GM23338 (cell line): ENCODE data around the gene FAM181B. TPM values are rescaled to one million over a fixed set of nuclear protein-coding genes. Genes with fewer than 3 reads are reported as not detected.

Experiments used
- ATAC-seq: fragments of 200-7000 bp; cut with Tn5 transposase; 3 replicates; pipeline ENCODE4 v1.9.1; 2020
- DNase-seq: peaks from one replicate; pipeline ENCODE4 v3.0.0-alpha.2; 2015; ENCODE audit warnings: low spot score
- H2AFZ ChIP-seq: fragments of 200-600 bp; sonication (generic); 2 replicates; pipeline ENCODE4 v1.8.0; 2016; ENCODE audit warnings: antibody characterized with exemption, mild to moderate bottlenecking, moderate library complexity
- H3F3A ChIP-seq: fragments of 200-600 bp; sonication (generic); replicated peaks from 2 replicates; pipeline ENCODE4 v1.8.0; 2017; ENCODE audit warnings: antibody characterized with exemption, mixed run types, low read depth
- H3K27ac ChIP-seq: fragments of 200-600 bp; sonication (generic); 2 replicates; pipeline ENCODE4 v1.6.1; 2016; ENCODE audit warnings: low read depth
- H3K27me3 ChIP-seq: fragments of 200-600 bp; sonication (generic); 2 replicates; pipeline ENCODE4 v1.8.0; 2016; ENCODE audit warnings: mild to moderate bottlenecking, mixed run types, moderate library complexity; ENCODE audit not compliant: insufficient read depth
- H3K36me3 ChIP-seq: fragments of 200-600 bp; sonication (generic); 2 replicates; pipeline ENCODE4 v1.8.0; 2016; ENCODE audit warnings: mild to moderate bottlenecking; ENCODE audit not compliant: insufficient read depth
- H3K4me1 ChIP-seq: fragments of 200-600 bp; sonication (generic); 2 replicates; pipeline ENCODE4 v1.8.0; 2016; ENCODE audit warnings: mild to moderate bottlenecking, moderate library complexity; ENCODE audit not compliant: insufficient read depth
- H3K4me2 ChIP-seq: fragments of 200-600 bp; sonication (generic); 2 replicates; pipeline ENCODE4 v1.7.1; 2017; ENCODE audit warnings: mixed run types
- H3K4me3 ChIP-seq: fragments of 200-600 bp; sonication (generic); 2 replicates; pipeline ENCODE4 v1.6.1; 2016; ENCODE audit warnings: mixed run types
- H3K79me2 ChIP-seq: fragments of 200-600 bp; sonication (generic); replicated peaks from 2 replicates; pipeline ENCODE4 v1.8.0; 2017; ENCODE audit warnings: mild to moderate bottlenecking; ENCODE audit not compliant: insufficient read depth
- H3K9me2 ChIP-seq: fragments of 200-600 bp; sonication (generic); 2 replicates; pipeline ENCODE4 v1.8.0; 2017; ENCODE audit not compliant: insufficient read depth
- H4K20me1 ChIP-seq: fragments of 200-600 bp; sonication (generic); replicated peaks from 2 replicates; pipeline ENCODE4 v1.8.0; 2017; ENCODE audit warnings: mild to moderate bottlenecking; ENCODE audit not compliant: insufficient read depth
- H3K27ac Mint-ChIP-seq: 2 replicates; pipeline ENCODE4 v1.8.0; 2020; ENCODE audit warnings: inconsistent platforms, mild to moderate bottlenecking, moderate library complexity, mixed read lengths
- H3K27me3 Mint-ChIP-seq: 3 replicates; pipeline ENCODE4 v1.8.0; 2022; ENCODE audit warnings: low read depth, mild to moderate bottlenecking, moderate library complexity, mixed read lengths, inconsistent platforms; ENCODE audit not compliant: insufficient read depth, poor library complexity
- H3K36me3 Mint-ChIP-seq: 3 replicates; pipeline ENCODE4 v1.8.0; 2021; ENCODE audit warnings: low read depth, mild to moderate bottlenecking, inconsistent platforms, moderate library complexity, mixed read lengths
- H3K4me1 Mint-ChIP-seq: 3 replicates; pipeline ENCODE4 v1.8.0; 2020; ENCODE audit warnings: mild to moderate bottlenecking, inconsistent platforms, mixed read lengths
- H3K4me3 Mint-ChIP-seq: 3 replicates; pipeline ENCODE4 v1.8.0; 2021; ENCODE audit warnings: moderate library complexity, mild to moderate bottlenecking, inconsistent platforms, mixed read lengths
- H3K9me3 Mint-ChIP-seq: 3 replicates; pipeline ENCODE4 v1.8.0; 2020; ENCODE audit warnings: moderate library complexity, mild to moderate bottlenecking, inconsistent platforms, mixed read lengths
- CREB1 ChIP-seq: fragments of 250-450 bp; sonication (Bioruptor Pico); IDR thresholded peaks from 2 replicates; pipeline ENCODE4 v1.5.0; 2020; ENCODE audit warnings: low read depth, mild to moderate bottlenecking, moderate library complexity
- CTCF ChIP-seq, 2 experiments: fragments of 200-600 bp in 1 of 2; sonication (generic) in 1 of 2; conservative IDR thresholded peaks; 2 replicates each; pipeline versions ENCODE4 v1.5.1 to v1.6.1; 2016 to 2017; ENCODE audit warnings: antibody characterized with exemption in 2 of 2, low read depth in 2 of 2, mild to moderate bottlenecking in 2 of 2, moderate library complexity in 1 of 2
- EZH2 ChIP-seq: fragments of 200-600 bp; sonication (generic); IDR thresholded peaks from one replicate; pipeline ENCODE4 v1.8.0; 2017; ENCODE audit warnings: antibody characterized with exemption, mild to moderate bottlenecking, low read depth; ENCODE audit not compliant: unreplicated experiment
- EZH2phosphoT487 ChIP-seq: fragments of 200-600 bp; sonication (generic); IDR thresholded peaks from one replicate; pipeline ENCODE4 v1.8.1; 2018; ENCODE audit warnings: antibody characterized with exemption; ENCODE audit not compliant: unreplicated experiment
- JUNB ChIP-seq: IDR thresholded peaks from one replicate; pipeline ENCODE4 v1.6.1; 2016; ENCODE audit warnings: antibody characterized with exemption; ENCODE audit not compliant: unreplicated experiment
- NANOG ChIP-seq: IDR thresholded peaks from 2 replicates; pipeline ENCODE4 v1.6.1; 2016; ENCODE audit warnings: antibody characterized with exemption, borderline replicate concordance
- POLR2AphosphoS5 ChIP-seq: IDR thresholded peaks from 2 replicates; pipeline ENCODE4 v1.6.1; 2016; ENCODE audit warnings: antibody characterized with exemption, low read depth
- STAT1 ChIP-seq: IDR thresholded peaks from one replicate; pipeline ENCODE4 v1.6.1; 2016; ENCODE audit warnings: antibody characterized with exemption; ENCODE audit not compliant: unreplicated experiment
- ZNF114 ChIP-seq: fragments of 250-450 bp; sonication (Bioruptor Pico); IDR thresholded peaks from 2 replicates; pipeline ENCODE4 v1.5.0; 2020; ENCODE audit warnings: mild to moderate bottlenecking, moderate library complexity
- ZNF331 ChIP-seq: fragments of 250-450 bp; sonication (Bioruptor Pico); IDR thresholded peaks from 2 replicates; pipeline ENCODE4 v1.5.0; 2020; ENCODE audit warnings: low read depth, mild to moderate bottlenecking, moderate library complexity
- ZNF462 ChIP-seq: fragments of 250-450 bp; sonication (Bioruptor Pico); IDR thresholded peaks from 2 replicates; pipeline ENCODE4 v1.5.0; 2020; ENCODE audit warnings: mild to moderate bottlenecking, moderate library complexity
- polyA plus RNA-seq: library from polyadenylated mRNA; unstranded; fragments of >200 nt; fragmentation: Nextera tagmentation; extraction: Ambion mirVana; gene quantifications from 2 replicates; pipeline ENCODE4 v1.2.1, GENCODE V29; 2016
- total RNA-seq: library from RNA; depleted of rRNA; stranded (reverse); fragments of >200 nt; shearing (Covaris generic); gene quantifications from 2 replicates; pipeline ENCODE4 v1.2.3, GENCODE V29; 2014
- TF ChIP-seq, protein P1 (sequence below): IDR thresholded peaks from 2 replicates; pipeline ENCODE4 v1.6.1; 2016; ENCODE audit warnings: antibody characterized with exemption
- TF ChIP-seq, protein P2 (sequence below): IDR thresholded peaks from one replicate; pipeline ENCODE4 v1.6.1; 2018; ENCODE audit warnings: antibody characterized with exemption; ENCODE audit not compliant: unreplicated experiment

The FAM181B gene
- total and polyA plus RNA-seq, 2 experiments from 2014 or later, result 0.36 to 0.87 TPM

DNA sequence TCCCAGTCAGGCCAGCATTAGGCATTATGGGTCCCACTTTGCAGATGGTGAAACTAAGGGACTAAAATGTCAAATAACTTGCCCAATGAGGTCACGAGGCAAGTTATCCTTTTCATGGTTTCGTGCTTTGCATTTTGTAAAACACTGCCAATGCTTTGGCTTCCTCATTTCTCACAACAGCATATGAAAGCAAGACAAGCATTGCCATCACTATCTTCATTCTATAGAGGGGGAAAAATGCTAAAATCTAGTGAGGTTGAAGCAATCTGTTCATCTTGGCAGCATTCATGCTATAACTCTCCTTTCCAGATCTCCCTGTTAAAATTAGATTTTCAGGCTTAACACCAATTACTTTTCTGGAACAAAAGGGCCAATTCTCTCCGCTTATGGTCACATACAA is 14.8 kb downstream of the FAM181B start:
- Histone ChIP-seq H3F3A (no peaks in the 10 kb centered on the region), H3K27ac (no peak overlapping the region), H3K9me2 (no peaks in the 10 kb centered on the region), H2AFZ (peak overlapping the region; percentile 11), H3K4me1 (no peaks in the 10 kb centered on the region), H3K79me2 (no peaks in the 10 kb centered on the region), H3K4me2 (no peak overlapping the region), H3K27me3 (no peaks in the 10 kb centered on the region), H4K20me1 (no peaks in the 10 kb centered on the region), H3K36me3 (no peaks in the 10 kb centered on the region), H3K4me3 (no peak overlapping the region)
- H3K9me3 Mint-ChIP-seq, result no peaks in the 10 kb centered on the region
- no peaks in the 10 kb centered on the region for H3K36me3 Mint-ChIP-seq
- TF ChIP-seq EZH2phosphoT487 (no peak), CREB1 (no peak), STAT1 (no peak), ZNF114 (CRISPR knock-in tag) (no peak), ZNF331 (CRISPR knock-in tag) (no peak), NANOG (no peak), EZH2 (no peak), CTCF (conservative IDR thresholded peaks at IDR 0.05; ENCODE audit: low read depth in 2 of 2) (no peak), POLR2AphosphoS5 (no peak), JUNB (no peak), ZNF462 (CRISPR knock-in tag) (no peak)
- TF ChIP-seq, protein P1, sequence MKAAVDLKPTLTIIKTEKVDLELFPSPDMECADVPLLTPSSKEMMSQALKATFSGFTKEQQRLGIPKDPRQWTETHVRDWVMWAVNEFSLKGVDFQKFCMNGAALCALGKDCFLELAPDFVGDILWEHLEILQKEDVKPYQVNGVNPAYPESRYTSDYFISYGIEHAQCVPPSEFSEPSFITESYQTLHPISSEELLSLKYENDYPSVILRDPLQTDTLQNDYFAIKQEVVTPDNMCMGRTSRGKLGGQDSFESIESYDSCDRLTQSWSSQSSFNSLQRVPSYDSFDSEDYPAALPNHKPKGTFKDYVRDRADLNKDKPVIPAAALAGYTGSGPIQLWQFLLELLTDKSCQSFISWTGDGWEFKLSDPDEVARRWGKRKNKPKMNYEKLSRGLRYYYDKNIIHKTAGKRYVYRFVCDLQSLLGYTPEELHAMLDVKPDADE, result no peak
- TF ChIP-seq, protein P2, sequence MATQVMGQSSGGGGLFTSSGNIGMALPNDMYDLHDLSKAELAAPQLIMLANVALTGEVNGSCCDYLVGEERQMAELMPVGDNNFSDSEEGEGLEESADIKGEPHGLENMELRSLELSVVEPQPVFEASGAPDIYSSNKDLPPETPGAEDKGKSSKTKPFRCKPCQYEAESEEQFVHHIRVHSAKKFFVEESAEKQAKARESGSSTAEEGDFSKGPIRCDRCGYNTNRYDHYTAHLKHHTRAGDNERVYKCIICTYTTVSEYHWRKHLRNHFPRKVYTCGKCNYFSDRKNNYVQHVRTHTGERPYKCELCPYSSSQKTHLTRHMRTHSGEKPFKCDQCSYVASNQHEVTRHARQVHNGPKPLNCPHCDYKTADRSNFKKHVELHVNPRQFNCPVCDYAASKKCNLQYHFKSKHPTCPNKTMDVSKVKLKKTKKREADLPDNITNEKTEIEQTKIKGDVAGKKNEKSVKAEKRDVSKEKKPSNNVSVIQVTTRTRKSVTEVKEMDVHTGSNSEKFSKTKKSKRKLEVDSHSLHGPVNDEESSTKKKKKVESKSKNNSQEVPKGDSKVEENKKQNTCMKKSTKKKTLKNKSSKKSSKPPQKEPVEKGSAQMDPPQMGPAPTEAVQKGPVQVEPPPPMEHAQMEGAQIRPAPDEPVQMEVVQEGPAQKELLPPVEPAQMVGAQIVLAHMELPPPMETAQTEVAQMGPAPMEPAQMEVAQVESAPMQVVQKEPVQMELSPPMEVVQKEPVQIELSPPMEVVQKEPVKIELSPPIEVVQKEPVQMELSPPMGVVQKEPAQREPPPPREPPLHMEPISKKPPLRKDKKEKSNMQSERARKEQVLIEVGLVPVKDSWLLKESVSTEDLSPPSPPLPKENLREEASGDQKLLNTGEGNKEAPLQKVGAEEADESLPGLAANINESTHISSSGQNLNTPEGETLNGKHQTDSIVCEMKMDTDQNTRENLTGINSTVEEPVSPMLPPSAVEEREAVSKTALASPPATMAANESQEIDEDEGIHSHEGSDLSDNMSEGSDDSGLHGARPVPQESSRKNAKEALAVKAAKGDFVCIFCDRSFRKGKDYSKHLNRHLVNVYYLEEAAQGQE, result no peak
- DNase-seq (no peak), ATAC-seq (no peak)
- H3K27ac Mint-ChIP-seq, result no peak overlapping the region
- H3K4me3 Mint-ChIP-seq, result no peak overlapping the region
- peaks cover 2% of the 10 kb centered on the region for H3K4me1 Mint-ChIP-seq
- H3K27me3 Mint-ChIP-seq, result no peaks in the 10 kb centered on the region
